Prostate gland (tissue), 2 donors: ENCODE data around the gene NMRK2.

ENCODE experiments used
- POLR2A ChIP-seq: fragments of 450-650 bp; IDR thresholded peaks from one replicate; pipeline ENCODE4 v1.6.1; 2016; ENCODE audit warnings: antibody characterized with exemption, mild to moderate bottlenecking
- POLR2AphosphoS5 ChIP-seq: sonication (generic); formaldehyde crosslinking; IDR thresholded peaks from one replicate; pipeline ENCODE4 v1.6.1; 2017; ENCODE audit warnings: antibody characterized with exemption
- TF ChIP-seq, protein P1 (sequence below), 4 experiments: fragments of 200-600 bp in 2 of 4; fragments of 450-650 bp in 2 of 4; sonication (generic) in 2 of 4; IDR thresholded peaks; 1 replicate in 3 of 4; 2 replicates in 1 of 4; pipeline ENCODE4 v1.5.1; 2016 to 2019; ENCODE audit warnings: antibody characterized with exemption in 4 of 4, mild to moderate bottlenecking in 2 of 4, moderate library complexity in 2 of 4

DNA sequence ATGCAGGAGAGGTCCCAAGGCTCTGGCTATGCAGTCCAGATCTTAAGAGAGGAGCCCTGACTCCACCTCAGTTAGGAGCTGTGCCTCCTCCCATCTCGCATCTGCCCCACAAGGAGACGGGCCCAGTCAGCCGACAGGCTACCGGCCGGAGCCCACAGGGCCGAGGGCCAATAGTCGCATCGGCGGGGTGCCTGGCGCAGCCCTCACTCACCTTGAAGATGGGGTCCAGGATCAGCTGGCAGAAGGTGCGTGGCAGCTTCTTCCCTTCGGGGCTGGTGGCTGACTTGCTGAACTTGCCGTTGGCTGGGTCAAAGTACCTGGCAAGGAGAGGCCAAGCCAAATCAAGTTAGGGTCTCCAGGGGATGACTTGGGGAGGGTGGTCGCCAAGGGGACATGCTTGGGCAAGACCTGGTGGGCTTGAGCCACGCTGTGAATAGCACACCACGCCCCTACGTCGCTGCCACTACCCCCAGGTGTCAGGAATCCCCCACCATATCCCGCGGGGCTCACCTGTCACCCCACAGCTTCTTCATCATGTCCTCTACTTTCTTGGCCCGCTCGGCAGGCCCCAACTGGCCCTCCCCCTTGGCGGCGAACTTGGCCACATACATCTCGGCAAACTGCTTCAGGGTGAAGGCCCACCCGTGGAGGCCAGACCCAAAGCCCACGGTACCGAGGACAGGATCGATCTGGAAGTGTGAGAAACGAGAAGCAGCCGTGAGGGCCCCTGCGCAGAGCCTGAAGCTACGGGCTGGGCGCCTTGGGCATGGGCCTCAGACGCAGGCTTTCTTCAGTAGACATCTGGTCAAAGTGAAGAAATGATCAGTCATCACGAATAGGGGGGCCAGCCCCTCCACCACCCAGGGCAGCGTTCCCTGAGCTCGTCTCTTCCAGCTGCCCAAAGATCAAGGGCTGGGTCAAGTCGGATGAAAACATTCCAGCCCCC, 49.1 kb downstream of the NMRK2 start:
- no peak for TF ChIP-seq POLR2AphosphoS5
- TF ChIP-seq POLR2A = no peak
- TF ChIP-seq, protein P1, sequence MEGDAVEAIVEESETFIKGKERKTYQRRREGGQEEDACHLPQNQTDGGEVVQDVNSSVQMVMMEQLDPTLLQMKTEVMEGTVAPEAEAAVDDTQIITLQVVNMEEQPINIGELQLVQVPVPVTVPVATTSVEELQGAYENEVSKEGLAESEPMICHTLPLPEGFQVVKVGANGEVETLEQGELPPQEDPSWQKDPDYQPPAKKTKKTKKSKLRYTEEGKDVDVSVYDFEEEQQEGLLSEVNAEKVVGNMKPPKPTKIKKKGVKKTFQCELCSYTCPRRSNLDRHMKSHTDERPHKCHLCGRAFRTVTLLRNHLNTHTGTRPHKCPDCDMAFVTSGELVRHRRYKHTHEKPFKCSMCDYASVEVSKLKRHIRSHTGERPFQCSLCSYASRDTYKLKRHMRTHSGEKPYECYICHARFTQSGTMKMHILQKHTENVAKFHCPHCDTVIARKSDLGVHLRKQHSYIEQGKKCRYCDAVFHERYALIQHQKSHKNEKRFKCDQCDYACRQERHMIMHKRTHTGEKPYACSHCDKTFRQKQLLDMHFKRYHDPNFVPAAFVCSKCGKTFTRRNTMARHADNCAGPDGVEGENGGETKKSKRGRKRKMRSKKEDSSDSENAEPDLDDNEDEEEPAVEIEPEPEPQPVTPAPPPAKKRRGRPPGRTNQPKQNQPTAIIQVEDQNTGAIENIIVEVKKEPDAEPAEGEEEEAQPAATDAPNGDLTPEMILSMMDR (IDR thresholded peaks at IDR 0.05) = no peak
